PC-3 (cell line): ENCODE measurements around the gene SLC23A2.

Source experiments
- EZH2 ChIP-seq: fragments of 300-600 bp; sonication (generic); IDR thresholded peaks from one replicate; pipeline ENCODE4 v1.6.1; 2017; ENCODE audit warnings: antibody characterized with exemption, mild to moderate bottlenecking, low read length; ENCODE audit not compliant: unreplicated experiment
- EZH2phosphoT487 ChIP-seq: fragments of 300-600 bp; sonication (generic); IDR thresholded peaks from 2 replicates; pipeline ENCODE4 v1.6.1; 2018; ENCODE audit warnings: mild to moderate bottlenecking, antibody characterized with exemption, low read length, borderline replicate concordance
- TF ChIP-seq, protein P1 (sequence below): fragments of 300-600 bp; sonication (generic); conservative IDR thresholded peaks from 2 replicates; pipeline ENCODE4 v1.5.1; 2017; ENCODE audit warnings: antibody characterized with exemption, low read depth, mild to moderate bottlenecking, low read length

DNA sequence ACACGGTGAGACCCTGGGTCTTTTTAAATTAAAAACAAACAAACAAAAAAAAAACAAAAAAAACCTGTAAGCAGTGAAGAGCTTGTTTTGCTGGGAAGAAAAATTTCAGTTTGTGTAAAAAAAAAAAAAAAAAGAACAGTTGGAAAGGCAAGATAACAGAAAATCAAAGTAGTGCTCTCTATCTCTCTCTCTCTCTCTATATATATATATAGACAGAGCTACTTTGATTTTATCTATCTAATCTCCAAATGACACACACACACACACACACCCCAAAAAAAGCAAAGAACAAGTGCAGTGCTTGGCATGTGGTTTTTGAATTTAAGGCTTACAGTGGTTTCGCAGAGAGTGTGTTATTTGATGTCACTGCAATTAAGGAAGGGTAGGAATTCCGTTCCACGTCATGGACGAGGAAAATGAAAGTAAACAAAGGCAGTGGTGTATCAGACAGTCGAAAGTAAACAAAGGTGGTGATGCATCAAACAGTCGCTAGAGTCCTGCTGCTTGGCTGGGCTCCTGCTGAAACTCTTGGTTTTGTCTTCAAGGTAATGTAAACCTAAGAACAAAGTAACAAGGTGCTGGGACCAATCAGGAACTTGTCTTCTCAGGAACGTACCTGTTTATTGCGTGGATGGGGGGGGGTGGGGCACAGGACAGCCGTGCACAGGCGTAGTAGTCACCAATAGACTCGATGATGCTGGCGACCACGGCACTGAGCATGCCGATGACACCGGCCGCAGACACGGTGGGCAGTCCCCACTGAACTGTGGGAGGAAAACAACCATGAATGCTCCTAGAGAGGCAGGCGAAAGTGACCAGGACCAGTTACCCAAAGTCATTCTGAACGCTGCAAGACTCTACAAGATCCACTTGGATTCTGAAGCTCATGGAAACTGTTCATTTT is 131.8 kb downstream of the SLC23A2 start:
- TF ChIP-seq, protein P1, sequence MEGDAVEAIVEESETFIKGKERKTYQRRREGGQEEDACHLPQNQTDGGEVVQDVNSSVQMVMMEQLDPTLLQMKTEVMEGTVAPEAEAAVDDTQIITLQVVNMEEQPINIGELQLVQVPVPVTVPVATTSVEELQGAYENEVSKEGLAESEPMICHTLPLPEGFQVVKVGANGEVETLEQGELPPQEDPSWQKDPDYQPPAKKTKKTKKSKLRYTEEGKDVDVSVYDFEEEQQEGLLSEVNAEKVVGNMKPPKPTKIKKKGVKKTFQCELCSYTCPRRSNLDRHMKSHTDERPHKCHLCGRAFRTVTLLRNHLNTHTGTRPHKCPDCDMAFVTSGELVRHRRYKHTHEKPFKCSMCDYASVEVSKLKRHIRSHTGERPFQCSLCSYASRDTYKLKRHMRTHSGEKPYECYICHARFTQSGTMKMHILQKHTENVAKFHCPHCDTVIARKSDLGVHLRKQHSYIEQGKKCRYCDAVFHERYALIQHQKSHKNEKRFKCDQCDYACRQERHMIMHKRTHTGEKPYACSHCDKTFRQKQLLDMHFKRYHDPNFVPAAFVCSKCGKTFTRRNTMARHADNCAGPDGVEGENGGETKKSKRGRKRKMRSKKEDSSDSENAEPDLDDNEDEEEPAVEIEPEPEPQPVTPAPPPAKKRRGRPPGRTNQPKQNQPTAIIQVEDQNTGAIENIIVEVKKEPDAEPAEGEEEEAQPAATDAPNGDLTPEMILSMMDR: no peak
- TF ChIP-seq EZH2 (no peak), EZH2phosphoT487 (no peak)
